GM19467 (cell line): Measurements from ENCODE around the gene BCL11B.

Experiments used
- ATAC-seq: cut with Tn5 transposase; IDR thresholded peaks from one replicate; pipeline ENCODE4 v1.9.1; 2021; ENCODE audit warnings: mild to moderate bottlenecking, moderate library complexity; ENCODE audit not compliant: unreplicated experiment

Gene BCL11B

DNA sequence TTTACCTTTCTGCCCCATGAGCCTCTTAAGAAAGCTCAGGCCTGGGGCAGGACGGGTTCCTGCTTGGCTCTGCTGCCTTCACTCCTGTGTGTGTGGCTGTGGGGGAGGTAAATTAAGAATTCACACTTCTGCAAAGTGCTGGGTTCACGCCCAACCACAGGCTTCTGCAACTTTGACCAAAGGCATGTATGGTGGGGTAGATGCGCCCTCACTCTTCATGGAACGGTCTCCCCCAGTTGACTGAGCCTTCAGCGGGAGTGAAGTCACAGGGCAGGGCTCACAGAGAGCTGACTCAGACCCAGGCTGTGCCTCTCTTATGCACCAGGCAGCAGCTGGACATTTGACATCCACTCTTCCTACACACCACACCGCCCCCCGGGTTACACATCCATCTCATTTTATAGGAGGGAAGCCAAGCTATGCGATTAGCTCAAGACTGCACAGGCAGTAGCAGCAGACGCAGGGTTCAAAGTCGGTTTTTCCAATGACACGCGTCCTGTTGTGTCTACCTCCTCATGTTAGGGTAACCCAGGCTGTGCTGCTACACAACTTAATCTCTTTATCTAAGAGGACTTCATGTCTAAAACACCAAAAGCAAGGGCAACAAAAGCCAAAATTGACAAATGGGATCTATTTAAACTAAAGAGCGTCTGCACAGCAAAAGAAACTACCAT, 15.4 kb upstream of the BCL11B start:
- peak; percentile 60 for ATAC-seq

- peak; percentile 65 for ATAC-seq
Measured at GRCh38 chr14:99286761-99287160, 14.8 kb upstream of the BCL11B start.

GRCh38 chr14:99284254-99285004, 12.4 kb upstream of the BCL11B start:
- ATAC-seq = no peak

DNA sequence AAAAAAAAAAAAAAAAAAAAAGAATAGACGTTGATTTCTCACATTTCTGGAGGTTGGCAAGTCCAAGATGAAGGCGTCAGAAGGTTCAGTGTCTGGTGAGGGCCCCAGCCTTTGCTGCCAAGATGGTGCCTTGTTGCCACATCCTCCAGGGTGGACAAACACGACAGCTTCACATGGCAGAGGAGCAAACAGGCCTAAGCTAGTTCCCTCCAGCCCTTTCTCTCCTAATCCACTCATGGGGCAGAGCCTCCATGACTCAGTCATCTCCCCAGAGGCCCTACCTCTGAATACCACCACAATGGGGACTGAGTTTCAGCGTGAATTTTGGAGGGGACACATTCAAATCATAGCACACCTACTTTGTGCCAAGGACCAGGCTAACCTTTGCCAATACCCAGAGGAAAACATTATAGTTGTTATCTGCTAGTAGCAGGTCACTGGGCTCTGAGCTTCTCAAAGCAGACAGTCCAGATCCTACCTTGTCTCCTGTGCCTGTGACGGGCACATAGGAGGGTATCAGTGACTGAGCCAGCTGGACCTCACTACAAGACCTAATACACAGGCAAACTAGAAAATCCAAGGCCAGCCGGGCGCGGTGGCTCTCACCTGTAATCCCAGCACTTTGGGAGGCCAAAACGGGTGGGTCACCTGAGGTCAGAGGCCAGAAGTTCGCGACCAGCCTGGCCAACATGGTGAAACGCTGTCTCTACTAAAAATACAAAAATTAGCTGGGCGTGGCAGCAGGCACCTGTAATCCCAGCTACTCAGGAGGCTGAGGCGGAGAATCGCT, 10.5 kb upstream of the BCL11B start:
- ATAC-seq = no peak

DNA sequence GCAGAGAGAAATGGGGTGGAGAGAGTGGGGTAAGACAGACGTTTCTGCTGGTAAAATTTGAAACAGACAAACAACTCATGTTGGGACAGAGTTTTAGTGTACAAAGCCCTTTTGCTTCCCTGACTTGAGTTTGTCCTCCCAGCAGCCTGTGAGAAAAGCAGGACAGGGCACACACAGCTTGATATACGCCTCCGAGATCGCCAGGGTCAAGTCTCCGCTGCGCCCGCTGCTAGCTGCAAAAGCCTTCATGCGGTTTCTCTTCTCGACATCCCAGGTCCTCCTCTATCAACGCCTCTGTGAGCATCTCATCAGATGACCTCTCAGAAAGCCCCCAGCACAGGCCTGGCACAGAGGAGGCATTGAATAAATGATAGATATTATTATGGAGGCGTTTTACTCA, 9.4 kb upstream of the BCL11B start:
- ATAC-seq = no peak

DNA sequence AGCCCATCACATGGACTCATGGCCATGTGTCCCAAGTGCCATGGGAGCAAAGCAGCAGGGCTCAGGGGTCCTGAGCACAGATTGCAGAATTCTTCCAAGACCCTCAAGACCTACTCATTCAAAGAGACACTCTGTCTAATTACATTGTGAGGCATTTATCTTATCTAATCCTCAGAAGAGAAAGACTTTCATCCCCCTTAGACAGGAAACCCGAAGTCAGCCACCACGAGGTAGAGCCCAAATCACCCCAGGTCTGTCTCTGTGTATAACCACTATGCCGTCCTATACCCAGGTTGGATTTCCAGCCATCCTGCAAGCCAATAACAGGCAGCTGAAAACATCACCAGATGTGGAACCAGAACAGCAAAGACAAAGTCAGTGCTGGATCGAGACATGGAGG, 8.9 kb upstream of the BCL11B start:
- no peak for ATAC-seq

GRCh38 chr14:99280066-99280731, 8.2 kb upstream of the BCL11B start:
- no peak for ATAC-seq

- no peak for ATAC-seq
Measured at GRCh38 chr14:99278836-99279235, 6.8 kb upstream of the BCL11B start.

DNA sequence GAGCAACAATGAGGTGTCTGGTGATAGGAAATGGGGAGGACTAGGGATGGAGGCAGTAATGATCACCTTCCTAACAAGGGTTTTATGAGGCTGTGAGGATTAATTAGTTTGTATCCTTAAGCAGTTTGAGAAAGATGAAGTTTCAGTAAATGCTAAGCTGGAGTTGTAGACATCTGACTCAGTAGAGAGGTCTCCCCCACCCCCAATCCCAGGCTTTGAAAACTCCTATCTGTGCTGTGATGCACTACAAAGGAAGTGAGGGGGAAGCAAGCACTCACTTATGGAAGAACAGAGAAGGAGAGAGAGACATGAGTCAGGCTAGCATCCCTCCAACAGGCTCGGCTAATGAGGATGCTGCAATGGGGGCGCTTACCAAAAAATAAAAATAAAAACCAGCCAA, 5.5 kb upstream of the BCL11B start:
- ATAC-seq = no peak

DNA sequence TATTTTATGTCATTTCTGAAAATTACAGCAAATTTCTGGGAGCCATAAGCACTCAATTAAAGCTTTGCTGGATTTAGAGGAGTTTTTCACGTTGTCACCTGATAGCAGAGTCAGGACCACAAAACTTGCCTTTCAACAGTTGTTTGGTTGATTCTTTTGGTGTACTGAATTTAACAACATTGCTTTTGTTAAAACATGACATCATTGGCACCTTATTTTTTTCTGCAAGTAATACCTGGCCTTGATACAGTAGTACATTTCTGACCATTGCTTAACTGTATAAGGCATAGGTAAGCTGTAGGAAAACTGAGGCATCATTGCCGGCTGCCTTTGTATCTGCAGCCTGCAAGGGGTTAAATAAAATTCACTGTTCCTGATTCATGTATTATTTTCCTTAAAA, 4.5 kb upstream of the BCL11B start:
- ATAC-seq = no peak

DNA sequence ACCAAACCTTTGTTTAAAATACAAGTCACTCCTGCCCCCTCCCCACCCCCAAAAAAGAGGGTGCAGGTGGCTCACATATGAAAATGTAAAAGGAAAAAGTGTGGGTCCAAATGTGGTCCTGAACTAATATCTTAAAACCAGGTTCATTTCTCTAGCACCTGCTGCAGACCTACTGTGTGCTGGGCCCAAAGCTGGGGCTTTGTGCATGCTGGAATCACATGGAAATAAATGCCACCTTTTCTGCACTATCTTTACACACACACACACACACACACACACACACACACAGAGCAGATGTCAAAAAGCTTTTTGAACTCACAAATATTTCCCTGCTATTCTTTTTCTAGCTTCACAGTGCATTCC, 3.2 kb upstream of the BCL11B start:
- ATAC-seq = no peak

DNA sequence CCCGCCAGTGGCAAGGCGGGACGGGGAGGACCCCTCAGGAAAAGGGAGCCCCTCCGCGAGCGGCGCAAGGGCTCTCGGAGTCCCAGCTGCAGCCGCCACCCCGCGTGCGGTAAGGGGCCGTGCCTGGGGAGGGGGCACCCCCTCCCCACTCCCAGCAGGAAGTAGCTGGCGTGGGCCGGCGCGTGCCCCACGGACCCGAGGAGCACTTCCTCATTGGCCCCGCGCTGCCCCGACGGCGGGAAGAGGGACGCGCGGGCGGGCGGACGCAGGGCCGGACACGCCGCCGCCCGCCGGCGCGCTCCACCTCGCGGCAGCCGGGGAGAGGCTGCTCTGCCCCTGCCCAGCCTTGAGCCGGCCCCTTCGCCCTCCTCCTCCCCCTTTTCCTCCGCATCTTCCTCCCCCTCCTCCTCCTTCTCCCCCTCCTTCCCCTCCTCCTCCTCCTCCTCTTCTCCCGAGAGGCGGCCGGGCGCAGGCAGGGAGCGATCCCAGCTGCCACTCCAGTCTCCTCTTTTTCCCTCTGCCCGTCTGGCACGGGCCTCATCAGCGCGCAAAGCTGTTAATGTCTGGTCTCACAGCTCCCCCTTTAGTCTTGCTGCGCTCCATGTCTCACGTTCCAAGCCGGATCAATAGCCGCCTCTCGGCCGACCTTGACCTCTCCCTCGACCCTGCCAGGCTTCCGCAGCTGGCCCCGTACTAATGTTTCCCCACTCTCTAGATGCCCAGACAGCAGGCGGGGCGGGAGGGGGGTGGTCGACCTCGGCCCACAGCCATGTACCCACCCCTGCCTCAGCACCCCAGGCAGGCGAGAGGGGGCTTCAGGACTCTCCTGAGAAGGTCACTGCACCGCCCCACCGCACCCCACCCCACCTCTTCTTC, 2.6 kb upstream of the BCL11B start:
- ATAC-seq = no peak

DNA sequence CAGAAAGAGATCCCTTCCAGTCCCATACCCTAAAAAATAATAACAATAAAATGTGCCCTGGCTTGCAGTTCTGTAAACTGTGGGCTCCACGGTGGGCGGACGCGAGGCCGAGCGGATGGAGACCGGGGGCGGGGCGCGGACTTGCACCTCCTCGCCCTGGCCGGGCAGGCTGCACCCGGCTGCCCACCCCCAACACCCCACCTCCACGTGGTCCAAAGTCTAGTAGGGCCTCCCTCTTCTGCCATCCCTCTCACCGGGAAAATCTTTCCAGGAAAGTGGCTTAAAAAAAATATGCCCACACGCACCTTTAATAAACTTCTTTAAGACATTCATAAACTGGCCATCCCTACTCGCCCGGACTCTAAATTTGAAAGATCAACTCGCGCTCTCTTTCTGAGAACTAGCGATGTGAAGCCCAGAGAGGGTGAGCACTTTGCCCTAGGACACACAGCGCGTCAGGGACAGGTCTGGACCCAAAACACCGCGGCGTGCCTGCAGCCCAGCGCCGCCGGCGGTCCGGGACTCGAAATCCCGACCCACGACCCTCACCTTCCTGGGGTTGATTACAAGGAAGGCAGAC, 1.9 kb upstream of the BCL11B start:
- no peak for ATAC-seq

GRCh38 chr14:99272899-99273765, 1.1 kb upstream of the BCL11B start:
- ATAC-seq = no peak

DNA sequence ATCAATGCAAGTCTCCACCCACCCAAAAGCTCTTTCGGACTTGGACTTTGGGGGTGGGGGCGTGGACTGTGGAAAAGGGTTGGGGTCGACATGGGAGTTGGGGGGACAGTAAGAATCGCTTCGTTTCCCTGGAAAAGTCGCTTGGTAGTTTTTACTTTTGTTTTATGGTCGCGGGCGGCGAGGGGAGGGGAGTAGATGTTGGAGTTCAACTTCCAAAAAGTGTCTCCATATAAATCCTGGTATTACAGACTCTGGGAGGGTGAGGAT, 568 bp upstream of the BCL11B start:
- no peak for ATAC-seq

DNA sequence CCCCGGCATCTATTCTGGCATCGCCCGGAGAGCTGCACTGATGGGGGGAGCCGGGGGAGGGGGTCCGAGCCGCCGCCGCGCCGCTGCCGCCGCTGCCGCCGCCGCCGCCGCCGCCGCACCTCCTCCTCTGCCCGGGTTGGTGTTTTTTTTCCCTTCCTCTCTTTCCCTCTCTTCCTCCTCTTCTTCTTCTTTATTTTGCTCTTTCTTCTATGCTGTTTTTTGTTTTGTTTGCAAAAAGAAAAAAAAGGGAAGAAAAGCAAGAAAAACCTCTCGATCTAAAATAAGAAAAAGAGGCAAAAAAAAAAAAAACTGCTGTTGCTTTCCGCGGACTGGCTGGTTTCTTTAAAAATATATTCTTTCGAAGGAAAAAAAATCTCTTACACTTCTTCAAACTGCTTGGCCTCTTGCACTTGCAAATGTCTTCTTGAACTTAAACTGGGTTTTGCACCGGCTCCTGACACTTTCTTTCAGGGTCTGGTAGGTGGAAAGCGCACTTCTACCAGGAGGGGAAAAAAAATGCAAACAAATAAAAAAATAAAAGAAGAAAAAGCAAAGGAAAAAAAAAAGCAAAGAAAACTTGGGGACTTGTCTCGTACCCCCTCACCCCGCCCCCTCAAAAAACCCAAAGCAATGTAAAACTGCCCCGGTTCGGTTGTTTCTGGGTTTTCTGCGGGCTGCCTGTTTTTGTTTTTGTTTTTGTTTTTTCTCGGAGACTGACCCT, 616 bp downstream of the BCL11B start:
- no peak for ATAC-seq

DNA sequence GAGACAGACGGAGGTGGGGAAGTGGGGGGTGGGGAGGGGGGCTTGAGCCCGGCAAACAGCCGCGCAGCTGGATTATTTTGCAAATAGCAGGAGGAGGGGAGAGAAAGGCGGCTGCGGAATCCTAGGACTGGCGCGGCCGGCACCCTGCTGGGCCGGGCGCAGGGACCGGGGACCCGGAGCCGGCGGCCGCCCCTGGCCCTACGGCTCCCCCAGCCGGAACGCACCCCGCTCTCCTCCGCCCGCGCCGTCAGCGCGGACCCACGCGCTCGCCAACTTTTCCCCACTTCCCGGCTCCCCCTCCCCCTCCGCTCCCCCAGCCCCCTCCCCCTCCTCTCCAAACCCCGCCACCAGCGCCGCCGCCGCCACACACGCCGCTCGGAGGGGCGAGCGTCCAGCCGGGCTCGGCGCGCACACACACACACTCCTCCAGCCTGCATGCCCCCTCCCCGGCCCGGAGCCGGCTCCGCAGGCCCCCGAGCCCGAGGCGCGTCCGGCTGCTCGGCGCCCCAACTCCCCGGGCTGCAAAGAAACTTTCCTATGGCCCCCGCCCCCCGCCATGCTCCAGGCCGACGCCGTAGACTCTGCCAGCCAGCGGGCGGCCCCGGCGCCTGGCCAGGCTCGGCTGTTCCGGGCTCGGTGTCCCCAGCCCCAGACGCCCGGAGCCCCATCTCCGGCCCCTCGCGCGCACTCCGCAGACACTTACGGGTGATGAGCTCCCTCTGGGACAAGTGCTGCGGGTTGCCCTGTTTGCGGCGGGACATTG, 1.4 kb downstream of the BCL11B start:
- no peak for ATAC-seq
